Lung microvascular endothelial cell (primary cell): Measurements from ENCODE around the gene USP9X. TPM values are rescaled to one million over a fixed set of nuclear protein-coding genes. Genes with fewer than 3 reads are reported as not detected.
"Not testable (repeated sequence)": the region's sequence is repeated elsewhere in the genome, so short reads cannot be mapped to it uniquely, and the experiment has no call there.

Source experiments
- DNase-seq, 2 donors: peaks; one replicate each; pipeline versions ENCODE4 v3.0.0 to v3.0.0-alpha.2; 2010; ENCODE audit warnings: low read depth in 2 of 2
- total RNA-seq: library from RNA; depleted of rRNA; stranded (reverse); fragments of >200 nt; gene quantifications from 2 replicates; pipeline ENCODE4 v1.2.1, GENCODE V29; 2014

USP9X gene
- 85.9 and 112 TPM in 2 replicates for total RNA-seq

- peak; percentile 91 to 95 for DNase-seq
These were observed at the start of gene USP9X for GRCh38 chrX:41084893-41085511. TSS of gene USP9X (plus strand) at chrX:41085445. CDS start at chrX:41123629, 38,184 bp downstream.

GRCh38 chrX:41035582-41035981, 49.7 kb upstream of the USP9X start:
- no peak for DNase-seq

GRCh38 chrX:41036668-41037326, 48.4 kb upstream of the USP9X start:
- DNase-seq, result no peak

GRCh38 chrX:41043196-41043595, 42.0 kb upstream of the USP9X start:
- DNase-seq, result no peak

- peak; percentile 26 to 57 for DNase-seq
These were observed 41.4 kb upstream of the USP9X start for GRCh38 chrX:41043674-41044345.

- peak in 1 of 2 donors; percentile 21 for DNase-seq
These were observed 39.2 kb upstream of the USP9X start for GRCh38 chrX:41045960-41046567.

GRCh38 chrX:41047878-41048534, 37.2 kb upstream of the USP9X start:
- DNase-seq, result no peak

- no peak for DNase-seq
These were observed 34.9 kb upstream of the USP9X start for GRCh38 chrX:41050359-41050758.

- DNase-seq, result no peak
These were observed 34.0 kb upstream of the USP9X start for GRCh38 chrX:41051288-41051687.

- peak in 1 of 2 donors; percentile 2 for DNase-seq
These were observed 29.5 kb upstream of the USP9X start for GRCh38 chrX:41055740-41056139.

GRCh38 chrX:41063276-41063675, 22.0 kb upstream of the USP9X start:
- DNase-seq, result not testable (repeated sequence)

- no peak for DNase-seq
These were observed 21.2 kb upstream of the USP9X start for GRCh38 chrX:41064018-41064417.

- DNase-seq, result no peak
These were observed 18.9 kb upstream of the USP9X start for GRCh38 chrX:41066391-41066790.

- DNase-seq, result no peak
These were observed 18.3 kb upstream of the USP9X start for GRCh38 chrX:41066969-41067368.

GRCh38 chrX:41067721-41068120, 17.5 kb upstream of the USP9X start:
- no peak for DNase-seq

GRCh38 chrX:41076742-41077141, 8.5 kb upstream of the USP9X start:
- DNase-seq, result no peak

- DNase-seq, result no peak
These were observed 3.4 kb upstream of the USP9X start for GRCh38 chrX:41081821-41082220.

GRCh38 chrX:41082783-41083182, 2.5 kb upstream of the USP9X start:
- DNase-seq, result no peak

- DNase-seq, result peak; percentile 97 to 99
These were observed 977 bp upstream of the USP9X start for GRCh38 chrX:41084044-41084892.

GRCh38 chrX:41085512-41085877, 250 bp downstream of the USP9X start:
- peak in 1 of 2 donors; percentile 60 for DNase-seq
